GM19452 (cell line): ENCODE results near the gene DNAH6.
A peak's percentile ranks its signal among the peaks of the same experiment; 100 is the strongest.
"Not testable (repeated sequence)": the region's sequence is repeated elsewhere in the genome, so short reads cannot be mapped to it uniquely, and the experiment has no call there.

ENCODE experiments used
- ATAC-seq: cut with Tn5 transposase; IDR thresholded peaks from one replicate; pipeline ENCODE4 v1.9.1; 2021; ENCODE audit not compliant: unreplicated experiment

The DNAH6 gene

DNA sequence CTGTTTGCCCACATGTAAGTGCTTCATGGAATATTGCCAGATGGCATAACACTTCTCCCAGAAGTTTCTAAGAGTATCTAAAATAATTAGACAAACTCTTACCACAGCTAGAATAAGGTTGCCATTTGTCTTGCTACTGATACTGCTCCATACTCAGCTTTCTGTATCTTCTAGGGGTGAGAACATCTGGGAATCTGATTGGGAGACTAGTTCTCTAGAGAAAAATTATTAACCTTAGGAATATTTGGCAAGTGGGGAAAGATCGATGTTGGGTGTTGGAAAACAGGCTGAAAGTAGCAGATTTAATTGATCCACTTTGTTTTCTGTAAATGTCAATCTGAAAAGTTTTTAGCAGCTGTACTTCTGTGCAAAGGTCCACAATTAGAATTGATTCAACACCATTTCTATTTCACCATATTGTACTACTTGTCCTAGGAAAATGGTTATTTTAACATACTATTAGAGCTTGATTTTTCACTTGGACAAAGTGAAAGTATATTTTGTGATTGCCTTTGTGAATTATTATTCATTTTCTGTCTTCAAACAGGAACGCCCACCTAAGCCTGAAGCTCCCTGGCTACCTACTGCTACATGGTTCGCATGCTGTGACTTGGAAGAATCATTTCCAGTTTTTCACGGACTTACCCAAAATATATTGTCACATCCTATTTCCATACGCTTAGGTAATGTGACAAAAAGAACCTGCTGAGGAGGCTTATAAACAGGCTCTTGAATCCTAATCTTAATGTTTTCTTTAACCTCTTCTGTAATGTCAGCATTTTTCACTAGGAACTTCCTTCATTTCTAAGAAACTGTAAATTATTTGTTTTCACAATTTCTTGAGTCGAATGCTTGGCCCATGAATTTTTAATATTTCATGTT, 216.8 kb downstream of the DNAH6 start:
- ATAC-seq = no peak

DNA sequence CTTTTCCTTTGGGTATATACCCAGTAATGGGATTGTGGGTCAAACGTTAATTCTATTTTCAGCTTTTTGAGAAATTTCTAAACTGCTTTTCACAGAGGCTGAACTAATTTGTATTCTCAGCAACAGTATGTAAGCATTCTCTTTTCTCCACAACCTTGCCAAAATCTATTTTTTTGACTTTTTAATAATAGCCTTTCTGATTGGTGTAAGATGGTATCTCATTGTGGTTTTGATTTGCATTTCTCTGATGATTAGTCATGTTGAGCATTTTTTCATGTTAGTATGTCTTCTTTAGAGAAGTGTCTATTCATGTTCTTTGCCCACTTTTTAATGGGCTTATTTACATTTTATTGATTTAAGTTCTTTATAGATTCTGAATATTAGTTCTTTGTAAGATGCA, 219.1 kb downstream of the DNAH6 start:
- ATAC-seq = no peak

DNA sequence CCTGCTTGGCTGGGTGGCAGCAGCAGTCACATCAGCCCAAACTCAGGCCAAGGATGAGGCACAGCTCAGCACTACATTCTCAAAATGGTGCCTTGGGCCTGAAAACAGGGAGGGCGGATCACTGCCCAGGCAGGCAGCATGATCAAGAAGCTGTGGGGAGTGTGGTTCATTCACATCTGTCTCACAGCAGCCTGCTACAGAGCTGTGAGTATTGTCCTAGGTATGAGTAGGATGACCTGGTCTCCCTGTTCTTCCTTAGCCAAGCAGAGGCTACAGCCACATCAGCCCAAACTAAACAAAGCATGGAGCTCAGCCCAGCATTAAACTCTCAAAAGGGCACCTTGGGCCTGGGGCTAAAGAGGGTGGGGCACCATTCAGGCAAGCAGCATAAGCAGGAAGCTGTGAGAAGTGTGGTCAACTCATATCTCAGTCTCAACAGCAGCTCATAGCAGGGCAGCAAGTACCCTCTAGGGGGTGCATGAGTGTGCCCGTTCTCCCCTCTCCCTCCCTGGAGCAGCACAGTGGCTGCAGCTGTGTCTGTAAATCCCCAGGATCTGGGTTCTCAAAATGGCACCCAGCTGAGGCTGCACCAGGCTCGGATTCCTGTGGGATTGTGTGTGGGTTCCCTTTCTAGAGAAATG, 225.0 kb downstream of the DNAH6 start:
- ATAC-seq = peak; percentile 94

DNA sequence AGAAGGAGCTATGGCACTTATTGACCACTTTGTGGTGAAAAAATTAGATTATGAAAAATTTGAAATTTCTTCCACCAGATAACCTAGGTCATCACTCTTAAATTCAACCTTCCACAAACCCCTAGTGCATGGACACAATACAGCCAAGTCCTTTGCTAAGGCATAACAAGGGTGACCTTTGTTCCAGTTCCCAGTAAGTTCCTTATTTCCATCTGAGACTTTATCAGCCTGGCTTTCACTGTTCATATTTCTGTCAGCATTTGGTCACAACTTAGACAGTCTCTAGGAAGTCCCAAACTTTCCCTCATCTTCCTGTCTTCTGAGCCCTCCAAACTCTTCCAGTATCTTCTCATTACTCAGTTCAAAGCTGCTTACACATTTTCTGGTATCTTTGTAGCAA, 232.0 kb downstream of the DNAH6 start:
- ATAC-seq = no peak

DNA sequence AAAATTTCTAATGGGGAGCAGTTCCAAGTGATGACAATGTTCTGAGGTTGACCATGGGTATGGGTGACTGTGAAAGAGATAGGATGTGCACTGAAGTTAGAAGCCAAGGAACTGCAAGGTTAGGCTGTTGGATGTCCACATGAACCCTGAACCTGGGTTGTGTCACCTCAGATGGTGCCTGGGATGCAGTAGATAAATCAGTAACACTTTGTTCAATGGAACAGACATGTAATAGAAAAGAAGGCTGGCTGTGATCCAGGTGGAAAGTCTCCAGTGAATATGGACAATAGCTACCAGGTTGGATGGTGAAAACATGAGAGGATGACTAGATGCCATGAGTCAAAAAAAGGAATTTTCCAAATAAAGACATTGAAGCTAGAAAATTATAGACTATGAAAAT, 233.1 kb downstream of the DNAH6 start:
- no peak for ATAC-seq

DNA sequence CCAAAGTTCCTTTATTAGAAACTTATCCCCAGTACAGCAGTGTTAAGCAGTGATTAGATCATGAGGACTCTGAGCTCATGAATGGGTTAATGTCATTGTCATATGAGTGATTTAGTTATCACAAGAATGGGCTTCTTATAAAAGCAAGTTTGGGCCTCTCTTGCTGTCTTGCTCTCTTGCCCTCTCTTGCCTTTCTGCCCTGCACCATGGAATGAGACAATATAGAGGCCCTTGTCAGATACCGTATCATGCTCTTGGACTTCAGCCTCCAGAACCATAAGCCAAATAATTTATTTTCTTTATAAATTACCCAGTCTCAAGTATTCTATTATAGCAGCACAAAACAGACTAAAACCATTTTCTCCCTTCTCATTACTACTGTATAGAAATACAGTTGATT, 238.8 kb downstream of the DNAH6 start:
- ATAC-seq = no peak

DNA sequence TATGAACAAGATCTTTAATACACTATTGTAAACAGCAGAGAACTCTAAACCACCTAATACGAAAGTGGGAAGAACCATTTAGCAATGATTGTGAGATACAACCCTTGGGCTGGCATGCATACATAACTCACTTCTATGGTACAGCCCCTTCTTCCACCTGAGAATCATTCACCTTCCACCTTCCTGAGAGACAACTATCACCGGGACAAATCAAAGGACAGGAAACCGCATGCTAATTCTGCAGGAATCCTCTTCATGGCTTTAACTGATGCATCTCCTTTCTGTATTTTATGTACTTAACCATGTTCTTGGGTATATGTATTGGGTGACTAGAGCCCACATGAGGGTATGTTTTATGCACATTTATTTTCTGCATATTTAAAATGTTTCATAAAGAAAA, 241.3 kb downstream of the DNAH6 start:
- ATAC-seq = no peak

DNA sequence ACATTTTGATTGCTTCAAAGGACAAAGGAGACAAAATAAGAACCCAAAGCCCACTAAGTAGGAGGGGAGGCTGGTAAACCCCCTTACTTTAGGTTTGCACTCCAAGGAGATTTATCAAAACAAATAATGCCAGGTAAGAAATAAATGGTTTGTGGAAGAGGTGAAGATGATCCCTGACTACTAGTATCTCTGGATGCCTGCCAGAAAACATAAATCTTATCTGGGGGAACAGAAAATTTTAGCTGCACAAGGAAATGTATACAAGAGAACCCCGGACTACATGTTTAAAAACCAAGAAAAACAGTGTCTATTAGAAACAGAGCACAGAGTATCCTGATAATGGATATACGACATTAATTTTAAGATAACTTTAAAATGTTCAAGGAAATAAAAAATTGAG, 250.5 kb downstream of the DNAH6 start:
- ATAC-seq = no peak

DNA sequence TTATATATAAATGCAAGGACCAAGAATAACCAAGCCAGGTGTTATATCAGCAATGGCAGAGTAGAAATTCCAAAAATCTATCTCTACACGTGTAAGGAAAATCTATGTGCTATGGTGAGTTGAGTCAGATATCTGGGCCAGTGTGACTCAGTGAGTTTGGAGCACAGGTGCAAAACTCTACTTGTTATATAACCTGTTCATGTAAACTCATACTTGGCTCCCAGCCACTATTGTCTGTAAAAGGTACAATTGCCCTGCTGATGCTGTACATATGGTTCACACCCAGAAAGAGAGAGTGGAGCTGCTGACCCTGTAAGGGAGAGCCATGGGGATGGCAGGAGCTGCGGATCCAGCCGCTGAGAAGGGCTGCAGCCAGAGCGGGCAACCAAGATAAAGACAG, 252.5 kb downstream of the DNAH6 start:
- no peak for ATAC-seq

DNA sequence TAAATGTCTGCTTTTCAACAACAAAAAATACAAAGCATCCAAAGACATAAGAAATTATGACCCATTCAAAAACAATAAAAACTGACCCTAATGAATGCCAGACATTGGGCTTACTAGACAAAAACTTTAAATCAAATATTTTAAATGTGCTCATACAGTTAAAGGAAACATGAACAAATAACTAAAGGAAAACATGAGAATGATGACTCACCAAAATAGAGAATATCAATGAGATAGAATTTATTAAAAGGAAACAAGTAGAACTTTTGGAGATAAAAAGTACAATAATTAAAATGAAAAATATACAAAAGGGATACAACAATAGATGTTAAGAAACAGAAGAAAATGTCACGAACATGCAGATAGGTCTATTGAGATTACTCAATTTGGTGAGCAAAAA, 254.0 kb downstream of the DNAH6 start:
- ATAC-seq = no peak

DNA sequence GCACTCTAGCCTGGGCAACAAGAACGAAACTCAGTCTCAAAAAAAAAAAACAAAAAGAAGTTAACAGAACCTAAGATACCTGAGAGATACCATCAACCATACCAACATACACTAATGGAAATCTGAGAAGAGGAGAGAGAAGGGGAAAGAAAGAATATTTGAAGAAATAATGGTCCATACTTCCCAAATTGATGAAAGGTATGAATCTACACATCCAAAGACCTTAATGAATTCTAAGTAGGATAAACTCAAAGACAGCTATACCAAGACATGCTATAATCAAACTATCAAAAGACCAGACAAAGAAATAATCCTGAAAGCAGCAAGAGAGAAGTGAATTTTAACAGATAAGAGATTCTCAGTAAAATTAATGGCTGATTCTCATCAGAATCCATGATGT, 255.0 kb downstream of the DNAH6 start:
- ATAC-seq = no peak

DNA sequence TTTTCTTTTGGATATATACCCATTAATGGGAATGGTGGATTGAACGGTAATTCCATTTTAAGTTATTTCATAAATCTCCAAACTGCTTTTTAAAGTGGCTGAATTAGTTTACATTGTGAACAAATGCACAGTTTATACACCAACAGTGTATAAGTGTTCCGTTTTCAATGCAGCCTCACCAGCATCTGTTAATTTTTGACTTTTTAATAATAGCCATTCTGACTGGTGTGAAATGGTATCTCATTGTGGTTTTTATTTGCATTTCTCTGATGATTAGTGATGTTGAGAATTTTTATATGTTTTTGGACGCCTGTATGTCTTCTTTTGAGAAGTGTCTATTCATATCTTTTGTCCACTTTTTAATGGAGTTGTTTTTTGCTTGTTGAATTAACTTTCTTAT, 257.3 kb downstream of the DNAH6 start:
- not testable (repeated sequence) for ATAC-seq

DNA sequence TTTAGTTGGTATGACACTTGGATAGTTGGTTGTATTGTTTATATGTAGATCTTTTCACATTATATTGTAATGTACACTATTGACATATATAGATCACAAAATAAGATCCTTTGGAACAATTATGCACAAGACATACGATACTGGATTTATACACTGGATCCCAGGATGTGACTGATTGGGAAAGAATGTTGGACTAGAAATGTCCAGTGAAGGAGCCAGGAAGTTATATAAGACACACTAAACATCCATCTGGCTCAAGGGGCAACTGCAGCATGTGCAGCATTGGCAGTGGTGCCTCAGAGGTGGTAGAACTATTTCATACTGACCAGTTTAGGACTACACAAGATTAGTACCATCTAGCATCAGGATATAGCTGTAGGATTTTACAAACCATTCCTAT, 259.7 kb downstream of the DNAH6 start:
- no peak for ATAC-seq

DNA sequence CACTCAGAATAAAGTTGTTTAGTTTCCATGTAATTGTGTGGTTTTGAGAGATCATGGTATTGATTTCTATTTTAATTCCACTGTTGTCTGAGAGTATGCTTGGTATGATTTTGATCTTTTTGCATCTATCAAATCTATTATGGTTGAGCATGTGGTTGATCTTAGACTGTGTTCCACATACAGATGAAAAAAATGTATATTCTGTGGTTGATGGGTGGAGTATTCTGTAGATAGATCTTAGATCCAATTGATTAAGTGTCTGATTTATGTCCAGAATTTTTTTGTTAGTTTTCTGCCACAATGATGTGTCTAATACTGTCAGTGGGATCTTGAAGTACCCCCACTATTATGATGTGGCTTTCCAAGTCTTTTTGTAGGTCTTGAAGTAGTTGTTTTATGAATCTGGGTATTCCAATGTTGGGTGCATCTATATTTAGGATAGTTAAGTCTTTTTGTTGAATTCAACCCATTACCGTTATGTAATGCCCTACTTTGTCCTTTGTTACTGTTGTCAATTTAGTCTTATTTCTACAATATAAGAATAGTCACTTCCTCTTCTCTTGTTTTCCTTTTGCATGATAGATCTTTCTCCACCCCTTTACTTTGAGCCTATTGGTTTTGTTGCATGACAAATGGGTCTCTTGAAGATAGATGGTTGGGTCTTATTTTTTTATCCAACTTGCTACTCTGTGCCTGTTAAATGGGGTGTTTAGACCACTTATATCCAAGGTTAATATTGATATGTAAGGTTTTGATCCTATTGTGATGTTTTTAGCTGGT, 262.8 kb downstream of the DNAH6 start:
- ATAC-seq = no peak

DNA sequence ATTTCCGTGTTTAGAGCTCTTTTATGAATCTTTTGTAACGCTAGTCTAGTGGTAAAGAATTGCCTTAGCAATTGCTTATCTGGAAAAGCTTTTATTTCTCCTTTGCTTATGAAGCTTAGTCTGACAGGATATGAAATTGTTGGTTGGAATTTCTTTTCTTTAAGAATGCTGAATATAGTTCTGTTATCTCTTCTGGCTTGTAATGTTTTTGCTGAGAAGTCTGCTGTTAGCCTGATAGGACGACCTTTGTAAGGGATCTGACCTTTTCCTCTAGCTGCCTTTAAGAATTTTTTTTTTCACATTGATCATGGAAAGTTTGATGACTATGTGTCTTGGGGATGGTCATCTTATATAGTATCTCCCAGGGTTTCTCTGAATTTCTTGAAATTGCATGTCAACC, 263.5 kb downstream of the DNAH6 start:
- ATAC-seq = no peak

DNA sequence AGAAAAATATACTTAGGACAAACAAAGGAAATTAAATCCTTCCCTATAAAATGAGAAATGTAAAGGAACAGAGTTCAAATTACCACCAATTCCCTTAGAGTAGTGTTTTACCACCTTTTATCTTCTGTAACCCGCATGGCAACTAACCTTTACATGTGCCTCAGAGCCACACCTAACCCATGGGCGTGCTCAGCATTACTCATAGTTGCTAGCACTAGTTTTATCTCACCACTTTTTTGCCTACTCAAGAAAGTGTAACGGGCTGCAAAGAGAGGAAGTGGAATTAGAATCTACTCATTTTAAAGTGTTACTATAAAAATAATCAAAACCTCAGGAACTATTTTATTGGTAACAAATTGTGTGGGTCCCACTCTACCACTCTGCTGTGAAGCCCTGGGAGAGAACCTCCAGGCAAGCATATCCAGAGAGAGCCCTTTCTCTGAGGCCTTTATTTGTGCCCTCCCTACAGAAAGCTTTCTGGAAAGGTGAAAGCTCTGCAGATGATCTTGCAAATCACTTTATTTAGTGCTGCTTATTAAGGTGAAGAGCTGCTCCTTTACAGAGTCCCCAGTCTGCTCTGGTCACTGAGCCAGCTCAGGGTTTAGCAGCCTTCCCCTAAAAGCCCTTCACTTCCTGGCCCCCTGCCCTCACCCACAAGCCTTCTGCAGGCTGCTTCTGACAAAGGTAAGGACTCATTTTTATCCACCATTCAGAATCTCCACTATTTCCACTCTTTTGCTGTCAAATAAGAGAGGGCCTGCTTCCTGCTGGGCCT, 265.8 kb downstream of the DNAH6 start:
- peak; percentile 83 for ATAC-seq

DNA sequence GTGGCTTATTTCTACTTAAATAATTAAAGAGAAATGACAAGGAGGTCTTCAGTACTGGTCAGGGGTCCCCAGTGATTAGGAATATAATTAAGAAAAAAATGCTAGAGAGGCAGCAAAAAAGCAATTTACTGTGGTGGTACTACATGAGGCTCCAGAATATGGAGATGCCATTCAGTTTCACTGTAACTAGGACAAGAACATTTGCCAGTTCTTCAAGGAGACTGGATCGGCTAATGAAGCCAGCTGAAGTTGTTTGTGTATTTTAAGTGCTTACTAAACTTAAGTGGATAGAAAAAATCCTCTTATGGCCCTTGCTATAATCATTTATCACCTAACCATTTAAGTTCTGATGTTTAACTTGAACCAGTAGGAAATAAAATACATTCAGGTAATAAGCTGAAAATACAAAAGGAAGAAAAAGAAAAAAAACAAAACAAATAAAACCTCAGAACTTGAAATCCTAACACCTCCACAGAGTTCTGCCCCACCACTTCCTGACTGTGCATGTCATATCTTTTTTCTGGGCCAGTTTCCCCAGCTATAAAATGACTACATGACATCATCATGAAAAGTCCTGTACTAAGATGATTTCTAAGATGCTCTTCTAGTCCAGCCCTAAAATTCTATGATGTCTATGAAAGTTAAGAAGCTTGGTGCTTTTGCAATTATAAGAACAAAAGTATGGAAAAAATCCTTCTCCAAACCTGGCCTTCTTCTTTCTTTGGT, 266.6 kb downstream of the DNAH6 start:
- ATAC-seq = peak; percentile 67

DNA sequence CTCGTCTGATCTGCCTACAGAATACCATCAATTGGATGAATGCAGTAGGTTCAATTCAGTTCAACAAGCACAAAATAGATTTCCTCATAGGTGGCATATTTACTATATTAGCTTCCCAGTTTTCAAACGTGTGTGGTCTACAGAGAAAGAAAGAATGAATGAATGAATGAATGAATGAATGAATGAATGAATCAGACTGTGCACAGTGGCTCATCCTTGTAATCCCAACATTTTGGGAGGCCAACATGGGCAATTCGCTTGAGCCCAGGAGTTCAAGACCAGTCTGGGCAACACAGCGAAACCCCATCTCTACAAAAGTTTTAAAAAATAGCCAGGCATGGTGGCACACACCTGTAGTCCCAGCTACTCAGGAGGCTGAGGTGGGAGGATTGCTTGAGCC, 269.7 kb downstream of the DNAH6 start:
- no peak for ATAC-seq

DNA sequence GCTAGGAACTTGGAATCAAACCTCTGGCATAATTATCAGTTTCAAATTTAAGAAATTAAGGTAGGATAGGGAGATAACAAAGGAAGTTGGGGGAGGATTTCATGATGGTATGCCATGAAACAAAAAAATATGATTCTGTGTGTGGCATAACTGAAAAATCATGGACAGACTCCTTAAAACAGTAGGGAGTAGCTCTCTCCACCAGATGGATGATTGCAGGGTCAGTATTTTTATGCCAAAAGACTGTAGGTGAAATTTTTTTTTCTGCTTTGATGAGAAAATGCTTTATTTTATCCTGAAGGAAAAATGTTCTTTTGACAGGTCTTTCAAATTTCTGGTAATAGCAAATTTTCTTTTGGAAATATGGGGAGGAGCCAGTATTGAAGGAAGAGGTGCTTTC, 270.3 kb downstream of the DNAH6 start:
- no peak for ATAC-seq

DNA sequence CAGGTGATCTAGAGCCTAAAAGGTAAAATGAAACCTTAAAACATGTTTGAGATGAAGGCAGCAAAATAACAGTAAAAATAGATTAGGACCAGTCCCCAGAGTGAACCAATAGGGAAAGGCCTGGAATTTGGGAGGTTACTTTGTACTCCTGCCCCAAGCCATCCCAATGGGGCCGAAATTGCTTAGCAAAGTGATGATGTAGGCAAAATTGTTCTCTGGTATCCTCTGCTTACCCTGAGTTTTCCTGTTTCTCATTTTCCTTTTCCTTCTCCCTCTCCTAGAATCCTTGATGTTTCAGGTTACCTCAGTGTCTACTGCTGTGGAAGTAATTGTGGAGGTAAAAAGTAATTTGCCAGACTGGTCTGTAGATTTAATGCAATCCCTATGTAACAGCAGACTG, 271.7 kb downstream of the DNAH6 start:
- no peak for ATAC-seq
